ENCODE data around the gene SLC39A11.

- TF ChIP-seq CTCF (IDR thresholded peaks at IDR 0.05) (no peak), POLR2A (IDR thresholded peaks at IDR 0.05) (no peak)
These were observed 124.4 kb downstream of the SLC39A11 start for GRCh38 chr17:72967977-72968585.

Measured in thyroid gland (tissue), 4 donors.